Neural crest cell (in vitro differentiated cells): ENCODE results near the gene DHDH. TPM values are rescaled to one million over a fixed set of nuclear protein-coding genes. Genes with fewer than 3 reads are reported as not detected.

Experiments
- DNase-seq: peaks from one replicate; pipeline ENCODE4 v3.0.0; 2021; ENCODE audit warnings: low read depth, mixed read lengths, low spot score
- H3K27ac Mint-ChIP-seq: one replicate; pipeline ENCODE4 v1.8.0; 2021; ENCODE audit warnings: mild to moderate bottlenecking, mixed read lengths; ENCODE audit not compliant: unreplicated experiment
- H3K27me3 Mint-ChIP-seq: 2 replicates; pipeline ENCODE4 v1.8.0; 2021; ENCODE audit warnings: low read depth, mild to moderate bottlenecking, mixed read lengths
- H3K36me3 Mint-ChIP-seq: 2 replicates; pipeline ENCODE4 v1.8.0; 2021; ENCODE audit warnings: low read depth, mild to moderate bottlenecking, mixed read lengths
- H3K4me1 Mint-ChIP-seq: 2 replicates; pipeline ENCODE4 v1.8.0; 2021; ENCODE audit warnings: mixed read lengths
- H3K4me3 Mint-ChIP-seq: one replicate; pipeline ENCODE4 v1.8.0; 2021; ENCODE audit warnings: mild to moderate bottlenecking, mixed read lengths
- H3K9me3 Mint-ChIP-seq: 2 replicates; pipeline ENCODE4 v1.8.0; 2021; ENCODE audit warnings: mixed read lengths
- CTCF ChIP-seq: fragments of 200-600 bp; sonication (generic); conservative IDR thresholded peaks from 2 replicates; pipeline ENCODE4 v1.5.0; 2021; ENCODE audit warnings: antibody characterized with exemption, mild to moderate bottlenecking
- total RNA-seq: library from RNA; stranded (reverse); gene quantifications from 2 replicates; pipeline ENCODE4 v1.2.1, GENCODE V29; 2021

The DHDH gene
- total RNA-seq, 1 donor from 2014 or later: 0.47 TPM

DNA sequence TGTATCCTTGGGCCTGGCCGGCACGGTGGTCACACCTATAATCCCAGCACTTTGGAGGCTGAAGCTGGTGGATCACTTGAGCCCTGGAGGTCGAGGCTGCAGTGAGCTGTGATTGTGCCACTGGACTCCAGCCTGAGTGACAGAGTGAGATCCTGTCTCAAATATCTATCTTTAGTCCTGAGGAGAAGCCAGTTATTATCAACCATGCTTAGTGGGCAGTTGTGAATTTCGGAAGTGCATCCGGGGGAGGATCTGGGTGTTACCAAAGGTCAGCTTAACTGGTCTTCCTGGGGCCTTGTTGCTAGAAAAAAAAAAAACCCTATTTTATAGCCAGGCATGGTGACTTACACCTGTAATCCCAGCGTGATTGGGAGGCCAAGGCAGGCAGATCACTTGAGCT, 9.6 kb downstream of the DHDH start:
- no peaks in the 10 kb centered on the region for H3K4me1 Mint-ChIP-seq
- no peak overlapping the region for H3K27ac Mint-ChIP-seq
- H3K27me3 Mint-ChIP-seq: no peaks in the 10 kb centered on the region
- H3K9me3 Mint-ChIP-seq: no peaks in the 10 kb centered on the region
- no peaks in the 10 kb centered on the region for H3K36me3 Mint-ChIP-seq
- no peak for TF ChIP-seq CTCF
- DNase-seq: no peak
- H3K4me3 Mint-ChIP-seq: no peak overlapping the region

DNA sequence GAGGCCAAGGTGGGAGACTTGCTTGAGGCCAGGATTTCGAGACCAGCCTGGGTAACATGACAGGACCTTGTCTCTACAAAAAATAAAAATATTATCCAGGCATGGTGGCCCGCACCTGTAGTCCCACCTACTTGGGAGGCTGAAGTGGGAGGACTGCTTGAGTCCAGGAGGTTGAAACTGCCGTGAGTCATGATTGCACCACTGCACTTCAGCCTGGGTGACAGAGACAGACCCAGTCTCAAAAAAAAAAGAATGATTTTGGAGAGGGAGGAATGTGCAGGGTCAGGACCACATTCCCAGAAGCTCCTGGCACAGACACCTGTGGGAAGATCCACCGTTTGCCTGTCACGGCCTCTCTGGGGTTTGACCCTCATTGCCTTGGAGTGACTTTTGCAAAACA, 11.9 kb downstream of the DHDH start:
- H3K36me3 Mint-ChIP-seq: no peaks in the 10 kb centered on the region
- no peak overlapping the region for H3K4me3 Mint-ChIP-seq
- no peaks in the 10 kb centered on the region for H3K4me1 Mint-ChIP-seq
- H3K27me3 Mint-ChIP-seq: no peaks in the 10 kb centered on the region
- no peak overlapping the region for H3K27ac Mint-ChIP-seq
- peaks cover 2% of the 10 kb centered on the region for H3K9me3 Mint-ChIP-seq
- no peak for TF ChIP-seq CTCF
- no peak for DNase-seq

GRCh38 chr19:48945817-48946216, 12.3 kb downstream of the DHDH start:
- TF ChIP-seq CTCF: no peak
- peaks cover 2% of the 10 kb centered on the region for H3K9me3 Mint-ChIP-seq
- no peak for DNase-seq
- no peak overlapping the region for H3K4me3 Mint-ChIP-seq
- no peaks in the 10 kb centered on the region for H3K27me3 Mint-ChIP-seq
- no peak overlapping the region for H3K27ac Mint-ChIP-seq
- no peaks in the 10 kb centered on the region for H3K36me3 Mint-ChIP-seq
- H3K4me1 Mint-ChIP-seq: no peaks in the 10 kb centered on the region

- Mint-ChIP-seq H3K36me3 (no peaks in the 10 kb centered on the region), H3K27me3 (no peaks in the 10 kb centered on the region), H3K9me3 (peaks cover 2% of the 10 kb centered on the region), H3K4me1 (no peaks in the 10 kb centered on the region), H3K27ac (no peak overlapping the region), H3K4me3 (no peak overlapping the region)
- no peak for DNase-seq
- TF ChIP-seq CTCF: no peak
These were observed 13.2 kb downstream of the DHDH start for GRCh38 chr19:48946463-48947257.

DNA sequence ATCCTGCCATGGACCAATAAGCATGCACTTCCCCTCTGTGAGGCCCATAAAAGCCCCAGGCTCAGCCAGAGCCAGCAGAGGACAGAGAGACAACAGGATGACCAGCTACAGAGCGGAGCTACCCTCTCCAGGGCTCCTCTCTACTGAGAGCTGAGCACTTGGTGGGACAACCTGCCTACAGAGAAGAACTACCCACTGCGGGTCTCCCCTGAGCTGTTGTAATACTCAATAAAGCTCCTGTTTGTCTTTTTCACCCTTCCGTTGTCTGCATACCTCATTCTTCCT, 13.7 kb downstream of the DHDH start:
- H3K27ac Mint-ChIP-seq: no peak overlapping the region
- H3K4me1 Mint-ChIP-seq: no peaks in the 10 kb centered on the region
- H3K9me3 Mint-ChIP-seq: peaks cover 2% of the 10 kb centered on the region
- H3K27me3 Mint-ChIP-seq: no peaks in the 10 kb centered on the region
- no peak overlapping the region for H3K4me3 Mint-ChIP-seq
- H3K36me3 Mint-ChIP-seq: no peaks in the 10 kb centered on the region
- TF ChIP-seq CTCF: no peak
- DNase-seq: no peak
